ENCODE results near the gene LIN28B. TPM values are rescaled to one million over a fixed set of nuclear protein-coding genes. Genes with fewer than 3 reads are reported as not detected.
"Not testable (repeated sequence)": the region's sequence is repeated elsewhere in the genome, so short reads cannot be mapped to it uniquely, and the experiment has no call there.

The LIN28B gene
- total RNA-seq, 1 donor from 2014 or later: not detected

DNA sequence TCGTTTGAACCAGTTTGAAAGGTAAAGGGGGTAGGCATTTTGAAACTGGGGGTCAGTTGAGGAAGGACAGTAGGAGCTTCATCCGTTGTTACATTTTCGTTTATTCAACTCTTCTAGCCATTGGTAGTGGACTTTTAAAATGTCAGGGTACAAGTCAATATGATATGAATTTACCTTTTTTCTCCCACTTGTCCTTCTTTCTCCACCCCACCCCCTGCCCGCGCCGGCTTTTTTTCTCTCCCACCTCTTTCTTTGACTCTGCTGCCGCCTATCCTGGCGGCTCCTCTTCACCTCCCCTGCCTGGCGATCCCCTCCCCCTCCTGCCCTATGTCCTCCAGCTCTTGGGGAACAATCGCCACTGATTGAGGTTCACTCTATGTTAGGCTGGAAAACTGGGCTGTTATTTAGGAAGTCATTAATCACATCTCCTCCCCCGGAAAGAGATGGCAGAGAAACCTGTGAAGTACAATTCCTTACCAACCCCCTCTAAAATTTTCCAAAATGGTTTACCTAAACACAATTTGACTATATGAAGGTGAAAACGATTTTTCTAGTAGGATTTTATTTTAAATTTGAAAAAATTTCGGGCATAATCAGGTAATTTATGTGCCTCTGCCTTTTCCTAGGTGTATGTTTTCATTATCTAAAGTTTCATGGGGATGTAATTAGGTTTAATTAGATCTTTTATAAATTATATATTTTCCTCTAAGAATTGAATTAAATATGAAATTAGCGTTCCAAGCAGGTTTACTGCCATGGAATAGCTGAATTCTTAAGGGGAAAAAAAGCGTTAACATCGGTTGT, 778 bp upstream of the LIN28B start:
- intact Hi-C loops (cut with micrococcal nuclease): loop anchor here (1.0 kb wide), 1 partner anchor 12 kb away; no protein-coding TSS in a partner anchor

- intact Hi-C loops (cut with micrococcal nuclease): loop anchor here (1.0 kb wide), 1 partner anchor 16 kb away; no protein-coding TSS in a partner anchor
Observed at GRCh38 chr6:104957301-104958177, 632 bp downstream of the LIN28B start.

- intact Hi-C loops (cut with micrococcal nuclease): loop anchor here (1.0 kb wide), 1 partner anchor 17 kb away; no protein-coding TSS in a partner anchor
Observed at GRCh38 chr6:104958178-104959025, 1.5 kb downstream of the LIN28B start.

DNA sequence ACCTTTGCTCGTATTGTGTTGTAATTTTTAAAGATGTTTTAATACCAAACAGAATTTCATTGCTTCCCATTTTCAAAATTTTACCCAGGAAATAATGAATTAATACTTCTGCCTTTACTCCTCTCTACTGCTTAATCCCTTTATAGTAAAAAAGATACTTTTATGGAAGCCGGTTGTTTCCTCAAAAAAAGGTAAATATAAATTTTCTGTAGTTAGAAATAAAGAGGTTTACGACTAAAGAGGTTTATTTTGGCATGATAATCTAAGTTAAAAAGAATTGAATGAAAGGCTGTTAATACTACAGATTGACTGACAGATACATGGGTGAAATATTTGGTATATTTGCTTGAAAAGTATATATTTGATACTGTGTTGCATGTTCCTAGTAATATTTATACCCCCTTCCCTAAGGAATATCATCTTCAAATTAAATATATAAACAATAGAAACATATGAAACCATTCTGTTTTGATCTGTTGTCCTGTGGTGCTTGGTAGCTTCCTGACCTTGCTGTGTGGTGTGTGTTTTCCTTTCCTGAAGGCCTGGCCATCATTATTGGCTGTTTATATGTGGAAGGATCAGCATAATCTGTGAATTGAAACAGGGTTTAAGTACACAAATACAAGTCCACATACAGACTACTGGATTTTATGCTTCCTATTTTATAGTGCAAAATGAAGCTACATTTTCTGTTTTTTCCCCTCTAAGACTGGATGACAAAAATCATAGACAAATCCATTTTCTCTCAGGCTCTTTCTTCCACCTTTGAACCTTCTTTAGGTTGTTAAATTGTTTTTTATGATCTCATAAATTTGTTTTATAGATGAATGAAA, 2.3 kb downstream of the LIN28B start:
- intact Hi-C loops (cut with micrococcal nuclease): no loop called here

GRCh38 chr6:104969108-104969507, 12.2 kb downstream of the LIN28B start:
- intact Hi-C loops (cut with micrococcal nuclease): no loop called here

DNA sequence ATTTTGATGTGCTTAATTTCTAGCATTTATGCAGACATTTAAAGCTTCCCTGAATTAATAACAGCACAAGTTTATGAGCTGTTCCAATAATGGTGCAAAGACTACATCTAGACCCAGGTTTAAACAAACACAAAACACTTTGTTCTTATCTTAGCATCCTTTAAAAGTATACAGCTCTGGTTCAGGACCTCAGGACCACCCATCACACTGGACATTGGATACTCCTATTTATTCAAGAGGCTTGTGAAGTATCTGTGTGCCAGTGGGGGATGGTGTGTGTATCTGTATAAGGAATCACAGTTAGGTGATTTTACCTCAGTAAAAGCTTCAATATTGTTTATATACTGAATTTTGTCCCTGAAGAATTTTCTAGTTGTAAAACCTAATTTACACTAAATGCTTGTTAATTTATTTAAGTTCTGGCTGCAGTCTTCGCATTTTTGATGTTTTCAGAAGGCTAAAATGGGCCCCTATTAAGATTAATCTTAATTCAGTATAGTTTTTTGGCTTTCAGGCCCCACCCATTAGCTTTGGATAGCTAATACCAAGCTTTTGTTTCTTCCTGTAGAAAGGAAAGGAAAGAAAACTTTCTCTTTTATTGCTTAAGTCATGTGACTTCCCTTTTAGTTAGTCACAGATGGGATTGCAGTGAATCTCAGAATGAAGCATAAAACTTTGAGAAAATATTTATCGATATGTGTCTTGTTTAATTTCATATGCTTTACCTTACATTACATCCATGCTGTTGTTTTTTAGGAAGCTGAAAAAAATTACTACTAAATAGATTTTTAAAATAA, 13.1 kb downstream of the LIN28B start:
- intact Hi-C loops (cut with micrococcal nuclease): no loop called here

DNA sequence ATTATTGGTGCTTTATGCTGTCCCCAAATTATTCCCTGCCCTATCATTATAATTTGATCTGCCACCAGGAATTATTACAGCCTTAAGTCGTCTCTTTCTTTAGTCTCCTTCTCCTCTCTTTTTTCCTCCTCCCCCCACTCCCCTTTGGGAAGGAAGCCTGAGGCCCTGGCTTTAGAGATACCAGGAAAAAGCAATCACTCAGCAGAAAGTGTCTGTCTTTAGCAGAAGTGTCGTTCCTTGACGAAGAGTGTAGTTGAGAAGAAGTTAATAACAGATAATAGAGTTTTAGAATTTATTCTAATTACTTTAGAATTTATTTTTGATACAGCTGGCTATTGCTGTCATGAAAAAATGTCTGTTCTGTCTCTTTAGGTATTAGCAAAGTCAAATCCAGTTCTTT, 16.5 kb downstream of the LIN28B start:
- intact Hi-C loops (cut with micrococcal nuclease): no loop called here

DNA sequence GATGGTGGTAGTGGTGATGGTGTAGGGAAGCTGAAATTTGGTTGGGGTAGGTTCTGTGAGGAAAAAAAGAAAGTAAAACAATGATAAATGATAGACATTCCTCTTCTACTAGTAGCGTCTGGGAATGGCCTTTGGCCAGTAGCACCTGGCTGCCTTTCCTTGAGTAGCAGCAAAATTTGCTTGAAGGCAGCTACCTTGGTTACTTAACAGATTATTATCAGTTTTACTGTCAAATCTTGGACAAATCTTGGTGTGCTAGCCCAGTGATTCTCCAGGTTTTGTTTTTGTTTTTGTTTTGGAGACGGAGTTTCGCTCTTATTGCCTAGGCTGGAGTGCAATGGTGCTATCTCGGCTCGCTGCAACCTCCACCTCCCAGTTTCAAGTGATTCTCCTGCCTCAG, 26.4 kb downstream of the LIN28B start:
- intact Hi-C loops (cut with micrococcal nuclease): no loop called here

- intact Hi-C loops (cut with micrococcal nuclease): no loop called here
Observed at GRCh38 chr6:104983776-104984175, 26.9 kb downstream of the LIN28B start.

GRCh38 chr6:104984831-104985230, 27.9 kb downstream of the LIN28B start:
- intact Hi-C loops (cut with micrococcal nuclease): no loop called here

DNA sequence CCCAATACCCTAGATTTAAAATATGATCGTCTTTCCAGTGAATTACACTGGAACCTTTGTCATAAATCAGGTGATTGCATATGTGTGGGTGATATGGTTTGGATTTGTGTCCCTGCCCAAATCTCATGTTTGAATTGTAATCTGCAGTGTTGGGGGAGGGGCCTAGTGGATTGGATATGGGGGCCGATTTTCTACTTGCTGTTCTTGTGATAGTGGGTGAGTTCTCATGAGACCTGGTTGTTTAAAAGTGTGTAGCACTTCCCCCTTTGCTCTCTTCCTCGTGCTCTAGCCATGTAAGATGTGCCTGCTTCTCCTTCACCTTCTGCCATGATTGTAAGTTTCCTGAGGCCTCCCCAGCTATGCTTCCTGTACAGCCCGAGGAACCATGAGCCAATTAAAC, 29.0 kb downstream of the LIN28B start:
- intact Hi-C loops (cut with micrococcal nuclease): not testable (repeated sequence)

DNA sequence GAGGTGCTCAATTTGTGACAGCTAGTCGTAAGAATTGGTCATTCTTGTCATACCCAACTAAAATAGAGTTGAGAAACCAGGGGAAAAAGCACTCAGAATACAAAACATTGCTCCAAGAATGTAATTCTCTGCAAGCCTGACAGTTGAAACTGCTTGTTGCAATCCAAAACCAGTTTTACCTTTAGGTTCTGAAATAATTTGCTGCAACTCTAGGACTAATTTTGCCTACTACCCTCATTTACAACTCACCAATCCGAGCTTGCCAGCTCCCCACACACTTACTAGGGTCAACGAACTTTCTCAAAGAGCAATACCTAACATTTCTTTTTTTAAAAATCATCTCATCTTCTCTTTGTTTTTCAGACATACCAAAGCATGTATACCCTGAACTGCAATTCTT, 29.7 kb downstream of the LIN28B start:
- intact Hi-C loops (cut with micrococcal nuclease): no loop called here

- intact Hi-C loops (cut with micrococcal nuclease): no loop called here
Observed at GRCh38 chr6:104987218-104987617, 30.3 kb downstream of the LIN28B start.

DNA sequence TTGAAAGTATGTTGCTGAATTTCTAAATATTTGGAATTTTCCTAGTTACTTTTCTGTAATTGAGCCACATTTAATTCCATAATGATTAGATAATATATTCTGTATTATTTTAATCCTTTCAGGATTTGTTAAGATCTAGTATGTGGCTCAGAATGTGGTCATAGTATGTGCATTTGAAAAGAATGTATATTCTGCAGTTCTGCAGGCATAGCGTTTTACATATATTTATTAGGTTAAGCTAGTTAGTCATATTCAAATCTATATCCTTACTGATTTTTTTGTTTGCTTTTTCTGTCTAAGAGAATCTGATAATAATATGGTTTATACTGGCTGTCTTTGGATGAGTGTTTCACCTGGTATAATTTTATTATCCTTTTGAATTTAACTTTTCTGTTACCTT, 33.2 kb downstream of the LIN28B start:
- intact Hi-C loops (cut with micrococcal nuclease): no loop called here

- intact Hi-C loops (cut with micrococcal nuclease): not testable (repeated sequence)
Observed at GRCh38 chr6:104991062-104991461, 34.2 kb downstream of the LIN28B start.

DNA sequence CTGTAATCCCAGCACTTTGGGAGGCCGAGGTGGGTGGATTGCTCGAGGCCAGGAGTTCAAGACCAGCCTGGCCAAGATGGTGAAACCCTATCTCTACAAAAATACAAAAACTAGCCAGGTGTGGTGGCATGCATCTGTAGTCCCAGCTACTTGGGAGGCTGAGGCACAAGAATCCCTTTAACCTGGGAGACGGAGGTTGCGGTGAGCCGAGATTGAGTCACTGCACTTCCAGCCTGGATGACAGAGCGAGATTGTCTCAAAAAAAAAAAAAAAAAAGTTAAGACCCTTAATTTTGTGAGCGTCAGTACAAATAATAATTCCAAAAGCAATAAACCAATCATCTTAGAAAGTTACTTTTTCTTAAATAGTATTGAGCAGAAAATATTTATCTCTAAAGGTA, 36.7 kb downstream of the LIN28B start:
- intact Hi-C loops (cut with micrococcal nuclease): not testable (repeated sequence)

DNA sequence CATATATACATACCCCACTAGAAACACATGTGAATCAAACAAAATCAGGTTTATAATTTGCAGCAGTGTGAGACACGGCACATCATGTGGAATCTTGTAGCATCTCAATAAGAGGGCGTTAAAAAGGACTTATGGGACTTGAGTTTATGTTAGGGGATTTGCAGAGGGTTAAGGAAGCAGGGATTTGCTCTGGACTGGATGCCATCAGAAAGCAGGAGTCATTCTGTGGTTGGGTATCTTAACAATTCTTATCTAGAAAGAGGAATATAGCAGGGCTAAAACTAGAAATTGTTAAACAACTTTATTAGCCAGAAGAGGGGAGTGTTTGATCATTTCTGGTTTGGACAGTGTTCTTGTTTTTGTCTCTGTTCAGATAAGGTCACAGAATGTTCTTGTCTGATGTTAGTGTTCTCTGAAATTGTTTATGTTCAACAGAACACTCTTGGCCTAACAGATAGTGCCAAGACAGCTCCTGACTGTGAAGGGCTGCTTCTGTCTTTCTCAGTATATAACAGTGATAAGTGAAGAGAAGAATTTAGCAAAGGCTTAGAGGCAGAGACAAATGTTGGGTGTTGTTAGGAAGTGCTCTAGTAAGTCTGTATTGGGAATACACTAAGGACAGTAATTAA, 39.2 kb downstream of the LIN28B start:
- intact Hi-C loops (cut with micrococcal nuclease): no loop called here

DNA sequence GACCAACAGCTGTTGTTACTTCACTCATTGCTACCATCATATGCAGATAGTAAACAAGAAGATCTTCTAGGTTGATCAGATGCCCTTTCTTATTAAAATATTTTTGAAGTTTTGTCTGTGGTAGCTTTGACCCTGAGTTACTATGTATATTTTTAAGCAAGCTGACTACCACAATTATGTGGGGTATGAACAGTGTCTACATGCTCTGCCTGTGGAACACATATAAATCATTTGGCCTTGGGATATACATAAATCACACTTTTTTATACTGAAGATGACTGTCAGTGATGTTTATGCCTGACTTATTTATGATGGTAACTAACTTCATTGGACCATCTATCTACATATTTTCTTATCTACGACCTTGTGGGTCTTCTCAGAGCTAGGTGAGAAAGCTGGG, 44.2 kb downstream of the LIN28B start:
- intact Hi-C loops (cut with micrococcal nuclease): no loop called here

GRCh38 chr6:105001906-105002305, 45.0 kb downstream of the LIN28B start:
- intact Hi-C loops (cut with micrococcal nuclease): no loop called here

Measured in T-helper 1 cell treated with Interleukin-12 subunit alpha and Interleukin-12 subunit beta and Interleukin-4 antibody, amounts not matched to agents 30 ng/mL and 1 ng/mL, for 36 hours (primary cell).